H1 (cell line): Measurements from ENCODE around the gene U2SURP. TPM values are rescaled to one million over a fixed set of nuclear protein-coding genes. Genes with fewer than 3 reads are reported as not detected.

Experiments used
- CTCF ChIA-PET: fragments of 300-600 bp; sonication (Branson Sonifier 250); formaldehyde crosslinking; loops from one replicate; lab custom pipeline; 2021; ENCODE audit not compliant: partially characterized antibody; lab: Charles Lee
- POLR2A ChIA-PET: fragments of 300-600 bp; sonication (Branson Sonifier 250); formaldehyde crosslinking; loops from one replicate; lab custom pipeline; 2021; ENCODE audit warnings: inconsistent platforms; ENCODE audit not compliant: partially characterized antibody; lab: Charles Lee
- DNase-seq, 2 experiments: peaks; one replicate each; pipeline versions ENCODE4 v3.0.0 to v3.0.0-alpha.2; 2010 to 2022; ENCODE audit warnings: low spot score in 2 of 2, low read depth in 1 of 2, mixed read lengths in 1 of 2
- FAIRE-seq: peaks from 2 replicates; lab custom pipeline; 2011; peaks lifted over from hg19 to GRCh38; lab: Jason Lieb, UNC
- H2AFZ ChIP-seq: 2 replicates; pipeline ENCODE4 v1.8.1; 2012; ENCODE audit warnings: low read length, inconsistent platforms
- H2AK5ac ChIP-seq: 2 replicates; pipeline ENCODE4 v1.6.1; 2013; ENCODE audit warnings: low read depth, low read length
- H2BK120ac ChIP-seq: replicated peaks from 2 replicates; pipeline ENCODE3; 2013; ENCODE audit warnings: low read depth, low read length, inconsistent platforms
- H2BK12ac ChIP-seq: 2 replicates; pipeline ENCODE4 v1.6.1; 2013; ENCODE audit warnings: low read depth, low read length
- H2BK15ac ChIP-seq: 2 replicates; pipeline ENCODE4 v1.6.1; 2013; ENCODE audit warnings: low read length
- H2BK20ac ChIP-seq: 2 replicates; pipeline ENCODE4 v1.6.1; 2013; ENCODE audit warnings: low read length
- H2BK5ac ChIP-seq: 2 replicates; pipeline ENCODE4 v1.6.1; 2013; ENCODE audit warnings: low read depth, low read length
- H3K14ac ChIP-seq: 2 replicates; pipeline ENCODE4 v1.6.1; 2013; ENCODE audit warnings: inconsistent platforms; ENCODE audit not compliant: insufficient read length
- H3K18ac ChIP-seq: 2 replicates; pipeline ENCODE4 v1.6.1; 2013; ENCODE audit warnings: low read length; ENCODE audit errors: extremely low read depth
- H3K23ac ChIP-seq: 2 replicates; pipeline ENCODE4 v1.6.1; 2013; ENCODE audit warnings: inconsistent platforms; ENCODE audit not compliant: insufficient read length
- H3K23me2 ChIP-seq: 2 replicates; pipeline ENCODE4 v1.6.1; 2013; ENCODE audit warnings: low read depth, low read length
- H3K27ac ChIP-seq: 2 replicates; pipeline ENCODE4 v1.6.1; 2011; ENCODE audit warnings: low read depth, low read length, inconsistent platforms
- H3K27me3 ChIP-seq, 4 experiments: replicated peaks in 1 of 4; 1 replicate in 1 of 4; 2 replicates in 3 of 4; pipeline versions ENCODE4 v1.6.1 to v1.8.1; 2011 to 2013; ENCODE audit warnings: low read length in 3 of 4, mild to moderate bottlenecking in 3 of 4, inconsistent platforms in 2 of 4, mixed read lengths in 2 of 4, moderate library complexity in 1 of 4; ENCODE audit not compliant: control insufficient read depth in 3 of 4, insufficient read depth in 3 of 4; ENCODE audit errors: extremely low read depth in 1 of 4
- H3K36me3 ChIP-seq, 4 experiments: 2 replicates each; pipeline versions ENCODE4 v1.6.1 to v1.8.1; 2011 to 2013; ENCODE audit warnings: mild to moderate bottlenecking in 4 of 4, low read length in 3 of 4, moderate library complexity in 2 of 4, control low read depth in 1 of 4, inconsistent platforms in 1 of 4; ENCODE audit not compliant: insufficient read depth in 4 of 4, control insufficient read depth in 2 of 4
- H3K4ac ChIP-seq: replicated peaks from 2 replicates; pipeline ENCODE3; 2013; ENCODE audit warnings: low read length, low read depth, mixed read lengths, inconsistent platforms; ENCODE audit not compliant: insufficient read length
- H3K4me1 ChIP-seq, 4 experiments: replicated peaks in 1 of 4; 1 replicate in 1 of 4; 2 replicates in 3 of 4; pipeline versions ENCODE4 v1.6.1 to v1.8.1; 2011 to 2013; ENCODE audit warnings: low read length in 3 of 4, inconsistent platforms in 2 of 4, mixed read lengths in 1 of 4; ENCODE audit not compliant: insufficient read depth in 4 of 4, control insufficient read depth in 3 of 4
- H3K4me2 ChIP-seq, 2 experiments: 2 replicates each; pipeline versions ENCODE4 v1.6.1 to v1.8.1; 2011 to 2013; ENCODE audit warnings: low read depth in 2 of 2, low read length in 2 of 2, control low read depth in 1 of 2, inconsistent platforms in 1 of 2, mild to moderate bottlenecking in 1 of 2; ENCODE audit not compliant: insufficient read depth in 1 of 2
- H3K4me3 ChIP-seq, 4 experiments: fragments of 200-600, 300-600 bp in 1 of 4; sonication (generic), shearing (Covaris generic), sonication (Bioruptor Twin) in 1 of 4; 2 replicates each; pipeline versions ENCODE4 v1.5.1 to v1.8.1; 2011 to 2016; ENCODE audit warnings: low read length in 4 of 4, low read depth in 3 of 4, control low read depth in 2 of 4, inconsistent platforms in 2 of 4, mild to moderate bottlenecking in 2 of 4, mixed read lengths in 1 of 4, moderate library complexity in 1 of 4; ENCODE audit not compliant: insufficient read depth in 2 of 4; ENCODE audit errors: extremely low read depth in 1 of 4
- H3K56ac ChIP-seq: replicated peaks from 2 replicates; pipeline ENCODE3; 2013; ENCODE audit warnings: low read depth, mild to moderate bottlenecking, mixed read lengths, low read length, inconsistent platforms; ENCODE audit not compliant: insufficient read length
- H3K79me1 ChIP-seq: 2 replicates; pipeline ENCODE4 v1.6.1; 2013; ENCODE audit warnings: low read depth, low read length, control low read depth
- H3K79me2 ChIP-seq, 2 experiments: 2 replicates each; pipeline versions ENCODE4 v1.6.1 to v1.8.1; 2012 to 2013; ENCODE audit warnings: low read length in 2 of 2, mild to moderate bottlenecking in 2 of 2, inconsistent platforms in 1 of 2; ENCODE audit not compliant: insufficient read depth in 2 of 2, control insufficient read depth in 1 of 2
- H3K9ac ChIP-seq, 4 experiments: replicated peaks in 1 of 4; 1 replicate in 1 of 4; 2 replicates in 3 of 4; pipeline versions ENCODE4 v1.6.1 to v1.8.1; 2011 to 2013; ENCODE audit warnings: low read depth in 3 of 4, low read length in 3 of 4, control low read depth in 2 of 4, mild to moderate bottlenecking in 2 of 4, moderate library complexity in 2 of 4, inconsistent platforms in 1 of 4; ENCODE audit errors: extremely low read depth in 1 of 4
- H3K9me3 ChIP-seq, 2 experiments: 2 replicates each; pipeline versions ENCODE4 v1.6.1 to v1.8.1; 2012 to 2013; ENCODE audit warnings: mild to moderate bottlenecking in 2 of 2, moderate library complexity in 2 of 2, control low read depth in 1 of 2, inconsistent platforms in 1 of 2, low read depth in 1 of 2, low read length in 1 of 2, mixed read lengths in 1 of 2; ENCODE audit not compliant: insufficient read depth in 2 of 2
- H4K20me1 ChIP-seq, 2 experiments: replicated peaks in 1 of 2; 2 replicates each; pipeline versions ENCODE3 to v1.8.1; 2011 to 2013; ENCODE audit warnings: inconsistent platforms in 2 of 2, low read length in 2 of 2, mild to moderate bottlenecking in 1 of 2; ENCODE audit not compliant: insufficient read depth in 2 of 2, control insufficient read depth in 1 of 2
- H4K5ac ChIP-seq: 2 replicates; pipeline ENCODE4 v1.6.1; 2013; ENCODE audit warnings: low read length, low read depth, mixed read lengths, inconsistent platforms; ENCODE audit not compliant: insufficient read length
- H4K8ac ChIP-seq: 2 replicates; pipeline ENCODE4 v1.8.0; 2013; ENCODE audit warnings: mild to moderate bottlenecking, moderate library complexity, low read length, inconsistent platforms; ENCODE audit not compliant: insufficient read depth; ENCODE audit errors: extremely low read depth
- H4K91ac ChIP-seq: replicated peaks from 2 replicates; pipeline ENCODE3; 2013; ENCODE audit warnings: low read length, mixed read lengths, inconsistent platforms; ENCODE audit not compliant: insufficient read length
- GABPA ChIP-seq: IDR thresholded peaks from 2 replicates; pipeline ENCODE4 v1.6.1; 2011; ENCODE audit warnings: mild to moderate bottlenecking, low read length, moderate library complexity, borderline replicate concordance; ENCODE audit not compliant: insufficient read depth
- KDM1A ChIP-seq: fragments of 200-600, 300-600 bp; sonication (generic); IDR thresholded peaks from 2 replicates; pipeline ENCODE4 v1.7.1; 2016; ENCODE audit warnings: mild to moderate bottlenecking, low read length, borderline replicate concordance
- SP4 ChIP-seq: IDR thresholded peaks from 2 replicates; pipeline ENCODE4 v1.6.1; 2012; ENCODE audit warnings: low read length, inconsistent platforms
- TEAD4 ChIP-seq: IDR thresholded peaks from 2 replicates; pipeline ENCODE4 v1.6.1; 2012; ENCODE audit warnings: low read depth, low read length, inconsistent platforms, mixed read lengths
- WGBS, 2 experiments: shearing (Covaris generic) in 1 of 2; methylation state at CpG; one replicate each; pipeline versions ENCODE4 v1.1.6 to v1.1.7; 2013 to 2015; ENCODE audit warnings: low lambda C conversion rate in 2 of 2, mixed read lengths in 2 of 2, inconsistent platforms in 1 of 2, low coverage in 1 of 2, missing lambda C conversion rate in 1 of 2; ENCODE audit not compliant: insufficient replicate concordance in 2 of 2, insufficient coverage in 1 of 2, insufficient read length in 1 of 2; ENCODE audit errors: extremely low coverage in 1 of 2, missing lambda C conversion rate in 1 of 2; 5-methylcytosine and 5-hydroxymethylcytosine counted together
- polyA plus RNA-seq, 7 experiments: library from polyadenylated mRNA; depleted of rRNA in 3 of 7; stranded (reverse) in 5 of 7; unstranded in 2 of 7; fragments of >200 nt in 5 of 7; fragments of 200-250 nt in 2 of 7; gene quantifications; 1 replicate in 5 of 7; 2 replicates in 1 of 7; 4 replicates in 1 of 7; pipeline versions ENCODE4 v1.2.1 to v1.2.3, GENCODE V29; 2011 to 2013; ENCODE audit warnings: missing spikeins in 2 of 7, mixed read lengths in 2 of 7
- total RNA-seq: library from RNA; stranded (reverse); fragmentation: NEBNext Ultra II Directional; extraction: Animal tissue kit (Norgen Biotek cat#: 25700); gene quantifications from 2 replicates; pipeline ENCODE4 v1.2.1, GENCODE V29; 2021

U2SURP gene
- total and polyA plus RNA-seq, 2 of the 8 experiments (the other 6 are each of a cell fraction or from before 2014, with no cell fraction given): 22.2 to 167 TPM

DNA sequence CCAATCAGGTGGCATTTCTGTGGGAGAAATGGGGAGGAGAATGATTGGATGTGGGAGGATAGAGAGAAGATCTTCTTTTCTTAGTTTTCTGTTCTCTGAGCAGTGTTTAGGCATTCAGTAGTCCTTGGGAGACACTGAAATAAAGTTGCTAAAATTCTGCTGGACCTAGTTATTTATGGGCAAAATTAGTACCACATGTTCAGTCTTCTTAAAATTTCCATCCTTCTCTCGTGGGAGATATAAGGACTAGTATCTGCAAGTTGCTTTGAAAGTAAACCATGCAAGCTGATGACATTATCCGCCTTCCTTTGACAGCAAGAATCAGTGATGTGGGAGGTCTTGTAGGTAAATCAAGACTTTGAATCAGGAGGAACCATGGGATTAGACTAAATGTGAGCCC, 98.3 kb downstream of the U2SURP start:
- no peak overlapping the region for H3K18ac ChIP-seq
- H3K4me3 ChIP-seq: no peak overlapping the region
- no peak overlapping the region for H3K14ac ChIP-seq
- no peak overlapping the region for H3K23ac ChIP-seq
- FAIRE-seq (no peak), DNase-seq (no peak)
- CTCF ChIA-PET: interaction anchor here (0.6 to 1.1 kb wide), 2 partner anchors 105 to 271 kb away, joined by 3 read pairs; no protein-coding TSS in a partner anchor
- no peak overlapping the region for H2BK15ac ChIP-seq
- H3K36me3 ChIP-seq: no peaks in the 10 kb centered on the region
- H3K9ac ChIP-seq: no peak overlapping the region
- peaks cover 0 to 11% of the 10 kb centered on the region in 2 experiments; a peak in 3 of 4 replicates for H3K9me3 ChIP-seq
- no peak overlapping the region for H4K5ac ChIP-seq
- H4K20me1 ChIP-seq: no peaks in the 10 kb centered on the region
- POLR2A ChIA-PET: no interaction called here
- no peaks in the 10 kb centered on the region for H3K27me3 ChIP-seq
- no peak overlapping the region for H4K91ac ChIP-seq
- no peaks in the 10 kb centered on the region for H3K4me1 ChIP-seq
- no peak overlapping the region for H2BK5ac ChIP-seq
- no peak overlapping the region for H2AK5ac ChIP-seq
- no peaks in the 10 kb centered on the region for H3K79me2 ChIP-seq
- no peak overlapping the region for H3K4ac ChIP-seq
- no peak overlapping the region for H3K27ac ChIP-seq
- H4K8ac ChIP-seq: no peak overlapping the region
- WGBS, 2 experiments: 84% methylated on average over 2 of the region's 2 CpGs; no CpG with 5 or more reads in 1 of the 2 experiments
- H2AFZ ChIP-seq: no peak overlapping the region
- H3K23me2 ChIP-seq: no peaks in the 10 kb centered on the region
- H2BK20ac ChIP-seq: no peak overlapping the region
- no peak overlapping the region for H3K56ac ChIP-seq
- no peaks in the 10 kb centered on the region for H3K79me1 ChIP-seq
- TF ChIP-seq TEAD4 (no peak), GABPA (no peak), KDM1A (no peak), SP4 (no peak)
- H3K4me2 ChIP-seq: no peak overlapping the region
- H2BK120ac ChIP-seq: no peak overlapping the region
- no peak overlapping the region for H2BK12ac ChIP-seq
